ENCODE results near the gene MBD4.

Gene MBD4

GRCh38 chr3:129383292-129383860, 56.4 kb downstream of the MBD4 start:
- peak; percentile 84 for DNase-seq (ENCODE audit: low read depth, low spot score)

GRCh38 chr3:129382366-129382765, 57.4 kb downstream of the MBD4 start:
- no peak for DNase-seq (ENCODE audit: low read depth, low spot score)
